Nephron progenitor cell (in vitro differentiated cells): ENCODE data around the gene RGS6.

Source experiments
- DNase-seq: peaks from one replicate; pipeline ENCODE4 v3.0.0; 2021
- H3K27ac Mint-ChIP-seq: 2 replicates; pipeline ENCODE4 v1.8.0; 2021; ENCODE audit warnings: mild to moderate bottlenecking, moderate library complexity, mixed read lengths
- H3K27me3 Mint-ChIP-seq: 2 replicates; pipeline ENCODE4 v1.8.0; 2021; ENCODE audit warnings: mild to moderate bottlenecking, low read depth, mixed read lengths; ENCODE audit not compliant: poor library complexity
- H3K36me3 Mint-ChIP-seq: 2 replicates; pipeline ENCODE4 v1.8.0; 2021; ENCODE audit warnings: low read depth, mixed read lengths
- H3K4me1 Mint-ChIP-seq: 2 replicates; pipeline ENCODE4 v1.8.0; 2021; ENCODE audit warnings: mixed read lengths
- H3K4me3 Mint-ChIP-seq: 2 replicates; pipeline ENCODE4 v1.8.0; 2021; ENCODE audit warnings: mild to moderate bottlenecking, moderate library complexity, mixed read lengths
- H3K9me3 Mint-ChIP-seq: 2 replicates; pipeline ENCODE4 v1.8.0; 2021; ENCODE audit warnings: mild to moderate bottlenecking, moderate library complexity, mixed read lengths
- TF ChIP-seq, protein P1 (sequence below): fragments of 200-600 bp; sonication (generic); IDR thresholded peaks from 2 replicates; pipeline ENCODE4 v1.5.0; 2021; ENCODE audit warnings: antibody characterized with exemption

The RGS6 gene

DNA sequence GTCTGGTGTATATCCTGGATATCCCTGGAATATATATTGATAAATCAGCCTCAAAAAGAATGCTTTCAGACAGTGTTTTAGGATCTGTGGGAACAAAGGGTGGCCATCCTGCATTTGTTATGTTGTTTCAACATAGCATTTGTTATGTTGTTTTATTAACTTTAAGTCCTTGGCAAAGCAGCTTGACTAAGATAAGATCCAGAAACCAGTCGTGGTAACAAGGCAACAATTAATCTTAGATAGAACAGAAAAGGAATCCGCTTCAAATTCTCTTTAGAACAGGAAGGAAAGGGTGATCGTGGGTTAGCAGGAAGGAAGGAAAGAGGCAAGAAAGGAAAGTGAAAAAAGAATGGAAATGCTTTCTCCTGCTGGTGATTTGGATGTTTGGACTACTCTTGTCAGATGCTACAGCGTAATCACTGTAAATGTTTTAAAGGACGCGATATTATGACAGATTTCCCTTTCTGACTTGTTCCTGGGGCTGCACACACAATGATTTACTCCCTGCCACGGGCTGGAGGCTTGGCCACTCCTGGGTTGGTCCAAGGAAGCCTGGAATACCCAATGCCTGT lies 518.3 kb downstream of the RGS6 start:
- H3K36me3 Mint-ChIP-seq, result peaks cover 4% of the 10 kb centered on the region
- no peak for DNase-seq
- H3K27ac Mint-ChIP-seq, result peak overlapping the region; percentile 81
- H3K4me3 Mint-ChIP-seq, result no peak overlapping the region
- TF ChIP-seq, protein P1, sequence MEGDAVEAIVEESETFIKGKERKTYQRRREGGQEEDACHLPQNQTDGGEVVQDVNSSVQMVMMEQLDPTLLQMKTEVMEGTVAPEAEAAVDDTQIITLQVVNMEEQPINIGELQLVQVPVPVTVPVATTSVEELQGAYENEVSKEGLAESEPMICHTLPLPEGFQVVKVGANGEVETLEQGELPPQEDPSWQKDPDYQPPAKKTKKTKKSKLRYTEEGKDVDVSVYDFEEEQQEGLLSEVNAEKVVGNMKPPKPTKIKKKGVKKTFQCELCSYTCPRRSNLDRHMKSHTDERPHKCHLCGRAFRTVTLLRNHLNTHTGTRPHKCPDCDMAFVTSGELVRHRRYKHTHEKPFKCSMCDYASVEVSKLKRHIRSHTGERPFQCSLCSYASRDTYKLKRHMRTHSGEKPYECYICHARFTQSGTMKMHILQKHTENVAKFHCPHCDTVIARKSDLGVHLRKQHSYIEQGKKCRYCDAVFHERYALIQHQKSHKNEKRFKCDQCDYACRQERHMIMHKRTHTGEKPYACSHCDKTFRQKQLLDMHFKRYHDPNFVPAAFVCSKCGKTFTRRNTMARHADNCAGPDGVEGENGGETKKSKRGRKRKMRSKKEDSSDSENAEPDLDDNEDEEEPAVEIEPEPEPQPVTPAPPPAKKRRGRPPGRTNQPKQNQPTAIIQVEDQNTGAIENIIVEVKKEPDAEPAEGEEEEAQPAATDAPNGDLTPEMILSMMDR, result no peak
- H3K9me3 Mint-ChIP-seq, result peaks cover 6% of the 10 kb centered on the region
- H3K27me3 Mint-ChIP-seq, result peaks cover 12% of the 10 kb centered on the region
- H3K4me1 Mint-ChIP-seq, result peaks cover 60% of the 10 kb centered on the region

- Mint-ChIP-seq H3K4me3 (peak overlapping the region; percentile 6), H3K4me1 (peaks cover 62% of the 10 kb centered on the region), H3K36me3 (peaks cover 4% of the 10 kb centered on the region), H3K27ac (peak overlapping the region; percentile 81), H3K9me3 (peaks cover 6% of the 10 kb centered on the region), H3K27me3 (peaks cover 12% of the 10 kb centered on the region)
- TF ChIP-seq, protein P1, result no peak
- peak; percentile 22 for DNase-seq
Observed at GRCh38 chr14:72451054-72451972, 519.1 kb downstream of the RGS6 start.

GRCh38 chr14:72452774-72453173 lies 520.5 kb downstream of the RGS6 start:
- no peak overlapping the region for H3K4me3 Mint-ChIP-seq
- DNase-seq, result no peak
- peaks cover 4% of the 10 kb centered on the region for H3K36me3 Mint-ChIP-seq
- peaks cover 13% of the 10 kb centered on the region for H3K27me3 Mint-ChIP-seq
- H3K4me1 Mint-ChIP-seq, result peaks cover 62% of the 10 kb centered on the region
- H3K27ac Mint-ChIP-seq, result peak overlapping the region; percentile 81
- TF ChIP-seq, protein P1, result no peak
- peaks cover 6% of the 10 kb centered on the region for H3K9me3 Mint-ChIP-seq

DNA sequence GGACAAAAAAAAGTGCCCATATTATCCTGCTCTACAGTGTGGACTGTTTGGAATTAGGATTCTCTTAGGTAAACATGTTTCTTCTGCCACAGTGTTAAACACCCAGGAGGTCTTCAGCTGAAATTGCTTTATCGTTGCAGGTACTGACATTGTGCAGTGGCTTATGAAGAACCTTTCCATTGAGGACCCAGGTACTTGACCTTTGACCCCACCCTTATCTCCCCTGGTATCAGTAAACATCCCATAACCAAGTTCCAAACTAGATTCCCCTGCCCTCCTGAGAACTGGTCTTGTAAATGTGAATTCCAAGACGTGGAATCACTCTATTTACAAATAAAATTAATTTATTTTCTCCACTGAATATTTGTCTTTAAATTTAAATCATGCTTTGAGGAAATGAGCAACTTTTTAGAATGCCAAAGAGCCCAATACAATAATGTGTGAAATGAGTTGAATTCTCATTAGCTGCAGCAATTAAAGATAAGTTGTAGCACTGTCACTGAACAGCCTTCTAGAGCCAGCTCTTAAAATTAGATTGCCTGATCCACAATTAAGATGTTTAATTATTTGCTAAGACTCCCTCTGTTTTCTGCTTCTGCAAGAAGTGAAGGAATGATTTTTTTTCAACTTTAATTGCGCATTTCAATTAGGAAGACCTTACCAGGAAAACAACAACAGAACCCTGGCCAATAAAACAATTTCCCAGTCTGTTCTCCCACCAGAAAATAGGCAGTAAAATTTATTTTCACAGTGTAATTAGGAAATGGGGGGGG lies 522.3 kb downstream of the RGS6 start:
- Mint-ChIP-seq H3K4me3 (no peak overlapping the region), H3K36me3 (peaks cover 4% of the 10 kb centered on the region), H3K9me3 (peaks cover 9% of the 10 kb centered on the region), H3K27me3 (peaks cover 20% of the 10 kb centered on the region), H3K27ac (no peak overlapping the region), H3K4me1 (peaks cover 54% of the 10 kb centered on the region)
- TF ChIP-seq, protein P1, result no peak
- DNase-seq, result no peak

GRCh38 chr14:72457641-72458040 lies 525.4 kb downstream of the RGS6 start:
- peaks cover 9% of the 10 kb centered on the region for H3K9me3 Mint-ChIP-seq
- DNase-seq, result no peak
- peaks cover 4% of the 10 kb centered on the region for H3K36me3 Mint-ChIP-seq
- peaks cover 28% of the 10 kb centered on the region for H3K4me1 Mint-ChIP-seq
- TF ChIP-seq, protein P1, result no peak
- peaks cover 22% of the 10 kb centered on the region for H3K27me3 Mint-ChIP-seq
- H3K4me3 Mint-ChIP-seq, result no peak overlapping the region
- no peak overlapping the region for H3K27ac Mint-ChIP-seq
